Gastrocnemius medialis (tissue), 4 donors: ENCODE results near the gene ZNF292. TPM values are rescaled to one million over a fixed set of nuclear protein-coding genes. Genes with fewer than 3 reads are reported as not detected.

ENCODE experiments used
- ATAC-seq, 2 donors: fragments of 150-250 bp; one replicate each; pipeline ENCODE4 v1.9.1; 2016
- DNase-seq, 2 donors: peaks; one replicate each; pipeline ENCODE4 v3.0.0-alpha.2; 2019
- H3K27ac ChIP-seq, 4 donors: fragments of 200-600 bp; sonication (generic); 1 replicate in 1 of 4; 2 replicates in 3 of 4; pipeline ENCODE4 v1.5.1; 2016 to 2018; ENCODE audit warnings: mild to moderate bottlenecking in 2 of 4, moderate library complexity in 1 of 4
- H3K27me3 ChIP-seq, 3 donors: fragments of 200-600 bp; sonication (generic) in 2 of 3; 1 replicate in 1 of 3; 2 replicates in 2 of 3; pipeline versions ENCODE4 v1.5.1 to v1.6.0; 2016 to 2019; ENCODE audit warnings: mild to moderate bottlenecking in 1 of 3, moderate library complexity in 1 of 3
- H3K36me3 ChIP-seq, 2 donors: fragments of 200-600 bp; sonication (generic) in 1 of 2; one replicate each; pipeline ENCODE4 v1.5.1; 2017 to 2018
- H3K4me1 ChIP-seq, 2 donors: fragments of 200-600 bp; sonication (generic) in 1 of 2; one replicate each; pipeline ENCODE4 v1.5.1; 2016 to 2017; ENCODE audit warnings: mild to moderate bottlenecking in 2 of 2
- H3K4me3 ChIP-seq, 4 donors: fragments of 200-600 bp; sonication (generic) in 3 of 4; 1 replicate in 1 of 4; 2 replicates in 3 of 4; pipeline ENCODE4 v1.5.1; 2016 to 2019; ENCODE audit warnings: mild to moderate bottlenecking in 2 of 4
- H3K9me3 ChIP-seq, 3 donors: fragments of 200-600 bp; sonication (generic) in 2 of 3; 1 replicate in 1 of 3; 2 replicates in 2 of 3; pipeline ENCODE4 v1.5.1; 2016 to 2019
- POLR2A ChIP-seq, 2 donors: fragments of 450-650 bp; IDR thresholded peaks; one replicate each; pipeline ENCODE4 v1.6.1; 2017; ENCODE audit warnings: antibody characterized with exemption in 2 of 2, mild to moderate bottlenecking in 2 of 2, moderate library complexity in 2 of 2
- in situ Hi-C, 4 donors: fragments of 200-750 bp; cut with MboI; loops; one replicate each; pipeline versions ENCODE4 v1.15.0 to v1.8.0; 2017; ENCODE audit warnings: low sequenced_read_pairs in 4 of 4
- intact Hi-C: fragments of 100-400 bp; cut with DNase I; formaldehyde crosslinking; loops from one replicate; pipeline ENCODE4 v1.15.1; 2023; ENCODE audit warnings: low total_unique reads
- total RNA-seq, 4 donors: library from RNA; depleted of rRNA; stranded (reverse); fragments of >200 nt; gene quantifications; one replicate each; pipeline versions ENCODE4 v1.1.0 to v1.2.3, GENCODE V29; 2016
- TF ChIP-seq, protein P1 (sequence below), 5 experiments: fragments of 450-650 bp in 3 of 5; fragments of 200-600 bp in 2 of 5; sonication (generic) in 2 of 5; IDR thresholded peaks in 4 of 5; conservative IDR thresholded peaks in 1 of 5; 1 replicate in 4 of 5; 2 replicates in 1 of 5; pipeline ENCODE4 v1.5.1; 2016 to 2019; ENCODE audit warnings: antibody characterized with exemption in 5 of 5, mild to moderate bottlenecking in 3 of 5, moderate library complexity in 3 of 5

The ZNF292 gene
- total RNA-seq, 4 donors from 2014 or later = 10.7 to 21.7 (median 11.5) TPM

DNA sequence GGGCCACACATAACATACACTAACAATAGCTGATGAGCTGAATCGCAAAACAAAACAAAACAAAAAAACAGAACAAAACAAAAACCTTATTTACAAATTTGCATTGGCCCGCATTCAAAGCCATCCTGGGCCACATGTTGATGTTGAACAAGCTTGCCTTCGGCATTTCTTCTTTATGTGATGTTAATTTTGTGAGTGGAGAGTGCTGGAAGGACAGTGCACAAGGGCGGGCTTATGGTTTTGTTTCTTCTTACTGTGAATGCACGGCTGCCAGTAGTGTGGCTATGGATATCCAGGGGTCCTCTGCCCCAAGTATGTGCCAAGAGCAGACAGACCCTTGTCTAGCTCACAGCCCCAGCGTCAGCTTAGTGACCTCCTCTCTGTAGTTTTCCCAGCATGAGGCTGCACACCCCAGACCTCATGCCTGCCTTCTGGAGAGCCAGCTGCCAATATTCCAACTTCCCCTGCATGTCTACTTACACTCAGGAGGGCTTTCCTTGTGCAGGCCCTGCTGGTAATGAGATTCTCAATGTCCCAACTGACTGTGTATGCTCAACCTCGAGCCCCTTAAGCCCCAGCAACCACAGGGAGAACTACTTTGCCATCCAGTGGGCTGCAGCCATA lies 24.9 kb downstream of the ZNF292 start:
- no peak for DNase-seq
- Histone ChIP-seq H3K27me3 (no peaks in the 10 kb centered on the region), H3K4me3 (no peak overlapping the region), H3K4me1 (peaks cover 10 to 26% of the 10 kb centered on the region in 2 donors), H3K36me3 (no peaks in the 10 kb centered on the region), H3K27ac (no peak overlapping the region), H3K9me3 (no peaks in the 10 kb centered on the region)
- TF ChIP-seq, protein P1, sequence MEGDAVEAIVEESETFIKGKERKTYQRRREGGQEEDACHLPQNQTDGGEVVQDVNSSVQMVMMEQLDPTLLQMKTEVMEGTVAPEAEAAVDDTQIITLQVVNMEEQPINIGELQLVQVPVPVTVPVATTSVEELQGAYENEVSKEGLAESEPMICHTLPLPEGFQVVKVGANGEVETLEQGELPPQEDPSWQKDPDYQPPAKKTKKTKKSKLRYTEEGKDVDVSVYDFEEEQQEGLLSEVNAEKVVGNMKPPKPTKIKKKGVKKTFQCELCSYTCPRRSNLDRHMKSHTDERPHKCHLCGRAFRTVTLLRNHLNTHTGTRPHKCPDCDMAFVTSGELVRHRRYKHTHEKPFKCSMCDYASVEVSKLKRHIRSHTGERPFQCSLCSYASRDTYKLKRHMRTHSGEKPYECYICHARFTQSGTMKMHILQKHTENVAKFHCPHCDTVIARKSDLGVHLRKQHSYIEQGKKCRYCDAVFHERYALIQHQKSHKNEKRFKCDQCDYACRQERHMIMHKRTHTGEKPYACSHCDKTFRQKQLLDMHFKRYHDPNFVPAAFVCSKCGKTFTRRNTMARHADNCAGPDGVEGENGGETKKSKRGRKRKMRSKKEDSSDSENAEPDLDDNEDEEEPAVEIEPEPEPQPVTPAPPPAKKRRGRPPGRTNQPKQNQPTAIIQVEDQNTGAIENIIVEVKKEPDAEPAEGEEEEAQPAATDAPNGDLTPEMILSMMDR (IDR thresholded peaks at IDR 0.05 in 4 of 5, conservative IDR thresholded peaks at IDR 0.05 in 1 of 5) = no peak
- TF ChIP-seq POLR2A (IDR thresholded peaks at IDR 0.05) = no peak
- intact Hi-C loops (no loop called here), in situ Hi-C loops (no loop called here)
- ATAC-seq = no peak

DNA sequence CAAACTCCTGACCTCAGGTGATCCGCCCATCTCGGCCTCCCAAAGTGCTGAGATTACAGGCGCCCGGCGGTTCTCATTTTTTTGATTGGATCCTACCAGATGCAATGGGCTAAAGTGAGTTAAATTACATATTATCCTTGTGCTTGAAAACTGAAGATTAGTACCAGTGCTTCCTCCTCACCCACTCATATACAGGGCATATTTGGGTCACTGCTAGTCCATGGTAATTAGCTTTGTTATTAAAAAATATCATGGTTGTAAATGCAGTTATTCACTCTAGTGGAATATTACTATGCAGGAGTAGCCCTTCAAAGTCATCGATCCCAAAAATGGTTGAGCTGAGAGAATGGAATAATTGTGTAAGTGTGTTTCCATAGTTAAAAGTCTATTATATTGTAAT lies 26.5 kb downstream of the ZNF292 start:
- ATAC-seq (no peak), DNase-seq (no peak)
- no peaks in the 10 kb centered on the region for H3K27me3 ChIP-seq
- no peaks in the 10 kb centered on the region for H3K36me3 ChIP-seq
- no peaks in the 10 kb centered on the region for H3K9me3 ChIP-seq
- no peak for TF ChIP-seq POLR2A (IDR thresholded peaks at IDR 0.05)
- TF ChIP-seq, protein P1 (IDR thresholded peaks at IDR 0.05 in 4 of 5, conservative IDR thresholded peaks at IDR 0.05 in 1 of 5) = no peak
- intact Hi-C loops (no loop called here), in situ Hi-C loops (no loop called here)
- no peak overlapping the region for H3K4me3 ChIP-seq
- no peak overlapping the region for H3K27ac ChIP-seq
- peaks cover 14 to 30% of the 10 kb centered on the region in 2 donors for H3K4me1 ChIP-seq

DNA sequence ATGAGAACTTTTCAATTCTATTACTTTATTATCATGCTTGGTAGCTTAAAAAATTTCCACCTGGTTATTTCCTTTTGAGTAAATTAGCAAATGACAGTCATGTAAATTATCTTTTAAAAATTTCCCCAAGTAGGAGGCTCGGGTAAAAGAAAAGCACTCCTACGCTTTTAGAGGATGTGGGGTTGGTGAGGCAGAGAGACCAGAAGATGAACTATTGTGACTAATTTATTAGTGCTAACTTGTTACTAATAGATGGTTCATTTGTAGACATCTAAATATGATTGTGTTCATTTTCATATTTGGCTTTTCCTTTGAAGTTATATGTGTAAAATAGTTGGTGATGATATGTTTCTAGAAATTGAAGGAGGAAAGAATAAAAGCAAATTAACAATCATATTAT lies 27.0 kb downstream of the ZNF292 start:
- DNase-seq = no peak
- Histone ChIP-seq H3K36me3 (no peaks in the 10 kb centered on the region), H3K4me1 (peaks cover 14 to 30% of the 10 kb centered on the region in 2 donors), H3K9me3 (no peaks in the 10 kb centered on the region), H3K4me3 (no peak overlapping the region), H3K27me3 (no peaks in the 10 kb centered on the region), H3K27ac (no peak overlapping the region)
- intact Hi-C loops = no loop called here
- in situ Hi-C loops = no loop called here
- no peak for ATAC-seq
- no peak for TF ChIP-seq POLR2A (IDR thresholded peaks at IDR 0.05)

DNA sequence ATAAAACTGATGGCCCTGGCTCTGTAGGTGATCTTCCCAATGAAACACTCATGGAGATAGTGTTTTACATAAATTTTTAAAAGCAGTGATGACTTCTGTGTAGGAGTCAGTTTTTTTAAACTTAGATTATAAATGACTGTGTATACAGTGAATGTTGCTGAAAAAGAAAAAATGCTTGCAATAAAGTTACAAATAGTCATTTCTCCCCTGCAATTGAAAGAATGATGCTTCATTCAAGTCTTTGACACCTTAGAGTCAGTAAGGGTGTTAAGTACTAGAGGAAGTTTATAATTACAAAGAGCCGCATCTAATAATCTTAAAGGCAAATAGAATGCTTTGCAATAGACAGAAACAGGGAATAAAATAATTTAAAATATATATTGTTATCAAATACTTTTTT lies 27.6 kb downstream of the ZNF292 start:
- Histone ChIP-seq H3K4me3 (no peak overlapping the region), H3K27me3 (no peaks in the 10 kb centered on the region), H3K27ac (no peak overlapping the region), H3K36me3 (no peaks in the 10 kb centered on the region), H3K4me1 (peaks cover 14 to 30% of the 10 kb centered on the region in 2 donors), H3K9me3 (no peaks in the 10 kb centered on the region)
- no peak for DNase-seq
- intact Hi-C loops (no loop called here), in situ Hi-C loops (no loop called here)
- ATAC-seq = no peak
- TF ChIP-seq, protein P1 (IDR thresholded peaks at IDR 0.05 in 4 of 5, conservative IDR thresholded peaks at IDR 0.05 in 1 of 5) = no peak
- TF ChIP-seq POLR2A (IDR thresholded peaks at IDR 0.05) = no peak

DNA sequence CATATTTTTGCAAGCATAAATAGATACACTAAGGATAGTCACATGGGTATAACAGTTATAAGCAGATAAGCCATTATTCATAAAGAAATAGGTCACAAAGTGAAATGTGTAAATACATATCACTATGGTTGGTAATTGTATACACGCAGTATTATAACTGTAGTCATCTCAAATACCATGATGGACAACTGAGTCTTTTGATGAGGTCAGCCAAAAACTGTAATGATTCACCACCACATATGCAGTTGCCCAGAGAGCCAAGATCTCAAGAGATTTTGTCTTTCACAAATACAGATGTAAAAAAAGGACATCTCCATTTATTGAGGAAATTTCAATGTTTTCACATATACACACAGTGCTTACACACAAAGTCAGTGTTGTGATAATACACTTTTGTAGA lies 28.3 kb downstream of the ZNF292 start:
- H3K9me3 ChIP-seq = no peaks in the 10 kb centered on the region
- in situ Hi-C loops = no loop called here
- intact Hi-C loops = no loop called here
- ATAC-seq = peak; percentile 53 to 63
- no peak for DNase-seq
- no peak overlapping the region for H3K4me3 ChIP-seq
- TF ChIP-seq POLR2A (IDR thresholded peaks at IDR 0.05) = no peak
- TF ChIP-seq, protein P1 (IDR thresholded peaks at IDR 0.05 in 4 of 5, conservative IDR thresholded peaks at IDR 0.05 in 1 of 5) = no peak
- peaks cover 14 to 30% of the 10 kb centered on the region in 2 donors for H3K4me1 ChIP-seq
- H3K27me3 ChIP-seq = no peaks in the 10 kb centered on the region
- H3K27ac ChIP-seq = no peak overlapping the region
- H3K36me3 ChIP-seq = no peaks in the 10 kb centered on the region
